HS-27A (cell line): ENCODE results near the gene ZNF556.
A peak's percentile ranks its signal among the peaks of the same experiment; 100 is the strongest.

Source experiments
- DNase-seq: peaks from one replicate; pipeline ENCODE4 v3.0.0-alpha.2; 2012; ENCODE audit warnings: low read depth, missing footprints

The ZNF556 gene

DNA sequence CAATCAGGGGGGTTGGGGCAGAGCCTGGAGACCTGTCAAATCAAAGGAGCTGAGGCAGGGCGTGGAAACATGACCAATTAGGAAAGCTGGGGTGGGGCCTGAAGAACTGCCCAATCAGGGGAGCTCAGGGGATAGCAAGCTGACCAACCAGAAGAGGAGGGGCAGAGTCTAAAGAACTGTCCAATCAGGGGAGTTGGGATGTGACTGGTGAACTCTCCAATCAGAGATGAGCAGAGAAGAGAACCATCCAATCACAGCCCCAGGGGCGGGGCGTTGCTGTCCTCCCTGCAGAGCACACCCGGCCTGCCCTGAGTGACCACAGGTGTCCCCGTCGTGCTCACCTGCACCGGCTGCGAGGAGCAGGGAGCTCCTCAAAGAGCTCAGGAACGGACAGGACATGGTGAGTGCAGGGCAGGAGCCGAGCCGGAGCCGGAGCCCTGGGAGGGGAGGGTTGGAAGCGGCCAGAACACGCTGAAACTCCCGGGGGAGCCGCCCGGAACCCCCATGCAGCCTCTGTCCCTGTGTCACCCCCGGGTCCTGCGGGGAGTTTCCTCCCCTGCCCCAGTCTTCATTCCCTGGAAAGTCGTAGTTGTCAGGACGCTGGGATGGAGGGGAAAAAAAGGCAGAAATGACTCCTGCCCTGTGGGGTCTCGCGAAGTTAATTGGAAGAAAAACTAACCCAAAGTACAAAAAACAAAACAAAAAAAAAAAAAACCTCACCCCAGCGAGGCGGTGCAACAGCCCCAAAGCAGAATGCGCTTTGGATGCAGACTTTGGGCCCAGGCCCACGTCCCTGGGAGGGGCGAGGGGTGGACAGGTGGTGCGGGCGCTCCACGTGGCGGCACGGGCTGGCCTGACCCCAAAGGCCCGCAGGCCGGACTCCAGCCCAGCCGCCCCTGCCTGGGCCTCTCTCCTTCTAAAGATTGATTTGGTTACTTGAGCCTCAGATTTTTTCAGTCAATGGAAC is at the start of gene ZNF556:
Gene ZNF556 (plus strand): TSS at position 311 of the 967 bp plus-strand sequence. CDS start 87 bp downstream, at position 398.
- no peak for DNase-seq

DNA sequence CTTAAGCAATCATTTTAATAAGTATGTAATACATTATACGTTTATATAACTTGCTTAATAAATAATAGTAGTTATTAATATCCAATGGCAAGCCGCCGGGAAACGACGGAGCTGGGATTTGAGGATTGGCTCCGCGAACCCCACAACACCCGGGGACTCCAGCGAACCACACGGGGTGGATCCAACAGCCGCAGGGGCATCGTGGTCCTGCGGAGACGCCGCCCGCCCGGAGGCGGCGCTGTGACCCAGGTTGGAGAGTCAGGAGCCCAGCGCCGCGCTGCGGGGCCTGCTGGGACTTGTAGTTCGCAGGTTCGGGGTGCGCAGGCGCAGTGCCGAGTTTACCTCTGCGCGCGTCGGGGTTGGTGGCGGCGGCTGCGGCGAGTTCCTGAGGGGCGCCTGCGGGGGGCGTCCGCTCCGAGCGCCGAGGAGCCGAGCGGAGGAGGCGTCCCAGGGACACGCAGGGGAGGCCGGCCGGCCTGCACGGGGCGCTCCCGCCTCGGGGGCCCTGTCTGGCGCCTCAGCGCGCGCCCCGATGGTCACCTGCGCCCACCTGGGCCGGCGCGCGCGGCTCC is 47.5 kb upstream of the ZNF556 start, which contains the start of gene ZNF554:
Gene ZNF554 (plus strand): TSS at position 329 of the 572 bp plus-strand sequence. CDS start 204 bp downstream, at position 533.
- DNase-seq = peak; percentile 68

DNA sequence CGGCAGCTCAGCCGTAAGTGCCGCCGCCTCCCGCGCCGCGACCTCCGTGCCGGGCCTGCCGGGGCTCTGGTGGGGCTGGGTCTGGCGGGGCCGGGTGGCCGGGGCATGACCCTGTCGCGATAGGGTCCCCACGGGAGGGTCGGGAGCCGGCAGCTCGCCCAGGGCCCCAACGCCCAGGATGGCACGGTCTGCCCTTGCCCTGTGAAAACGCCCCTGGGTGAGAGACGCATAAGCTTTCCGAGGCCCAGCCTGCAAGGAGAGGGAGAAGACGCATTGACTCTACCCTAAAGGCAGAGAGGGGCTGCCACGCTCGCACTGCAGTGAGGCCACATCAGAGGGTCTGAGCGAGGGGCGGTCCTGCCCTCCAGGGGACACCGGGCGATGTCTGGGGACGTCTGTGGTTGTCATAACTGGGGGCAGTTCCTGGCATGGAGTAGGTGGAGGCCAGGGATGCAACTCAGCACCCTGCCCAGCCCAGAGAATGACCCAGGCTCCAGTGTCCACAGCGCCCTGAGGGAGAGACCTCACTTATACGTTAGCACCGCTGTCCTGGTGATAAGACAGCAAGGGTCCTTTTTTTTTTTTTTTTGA is 46.9 kb upstream of the ZNF556 start:
- no peak for DNase-seq

- no peak for DNase-seq
Measured at GRCh38 chr19:2822846-2823245, 44.3 kb upstream of the ZNF556 start.

DNA sequence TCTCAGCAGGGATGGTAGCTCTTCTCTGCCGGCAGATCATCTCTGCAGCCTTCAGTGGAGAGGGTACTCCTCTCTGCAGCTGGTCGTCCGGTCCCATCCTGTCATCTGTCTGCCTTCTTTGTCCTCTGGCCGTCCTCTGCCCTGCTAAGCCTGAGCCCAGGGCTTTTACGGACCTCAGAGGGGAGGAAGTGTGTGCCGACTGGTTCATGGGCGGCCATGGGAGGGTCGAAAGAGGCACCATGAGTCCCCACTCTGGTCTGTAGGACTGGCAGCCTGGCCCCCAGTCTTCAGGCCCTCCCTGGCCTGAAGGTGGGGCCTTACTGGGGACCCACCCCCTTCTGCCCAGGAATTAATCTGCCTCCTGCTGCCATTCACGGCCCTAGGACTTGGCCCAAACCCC is 43.5 kb upstream of the ZNF556 start:
- DNase-seq = no peak

GRCh38 chr19:2824129-2824528 is 43.0 kb upstream of the ZNF556 start:
- DNase-seq = no peak

- DNase-seq = no peak
Measured at GRCh38 chr19:2827022-2827421, 40.1 kb upstream of the ZNF556 start.

- no peak for DNase-seq
Measured at GRCh38 chr19:2827840-2828489, 39.2 kb upstream of the ZNF556 start.

DNA sequence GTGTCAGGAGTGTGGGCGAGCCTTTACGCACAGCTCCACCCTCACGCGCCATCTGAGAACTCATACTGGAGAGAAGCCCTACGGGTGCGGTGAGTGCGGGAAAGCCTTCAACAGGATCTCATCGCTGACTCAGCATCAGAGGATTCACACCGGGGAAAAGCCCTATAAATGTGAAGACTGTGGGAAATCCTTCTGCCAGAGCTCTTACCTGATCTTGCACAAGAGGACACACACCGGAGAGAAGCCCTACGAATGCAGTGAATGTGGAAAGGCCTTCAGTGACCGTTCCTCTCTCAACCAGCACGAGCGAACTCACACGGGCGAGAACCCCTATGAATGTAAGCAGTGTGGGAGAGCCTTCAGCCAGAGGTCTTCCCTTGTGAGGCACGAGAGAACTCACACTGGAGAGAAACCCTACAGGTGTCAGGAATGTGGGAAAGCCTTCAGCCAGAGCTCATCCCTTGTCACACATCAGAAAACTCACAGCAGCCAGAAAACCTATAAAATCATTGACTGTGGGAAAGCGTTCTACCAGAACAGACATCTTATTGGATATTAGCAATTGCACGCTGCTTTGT is 32.8 kb upstream of the ZNF556 start:
- DNase-seq = no peak

- no peak for DNase-seq
Measured at GRCh38 chr19:2837430-2837829, 29.7 kb upstream of the ZNF556 start.

DNA sequence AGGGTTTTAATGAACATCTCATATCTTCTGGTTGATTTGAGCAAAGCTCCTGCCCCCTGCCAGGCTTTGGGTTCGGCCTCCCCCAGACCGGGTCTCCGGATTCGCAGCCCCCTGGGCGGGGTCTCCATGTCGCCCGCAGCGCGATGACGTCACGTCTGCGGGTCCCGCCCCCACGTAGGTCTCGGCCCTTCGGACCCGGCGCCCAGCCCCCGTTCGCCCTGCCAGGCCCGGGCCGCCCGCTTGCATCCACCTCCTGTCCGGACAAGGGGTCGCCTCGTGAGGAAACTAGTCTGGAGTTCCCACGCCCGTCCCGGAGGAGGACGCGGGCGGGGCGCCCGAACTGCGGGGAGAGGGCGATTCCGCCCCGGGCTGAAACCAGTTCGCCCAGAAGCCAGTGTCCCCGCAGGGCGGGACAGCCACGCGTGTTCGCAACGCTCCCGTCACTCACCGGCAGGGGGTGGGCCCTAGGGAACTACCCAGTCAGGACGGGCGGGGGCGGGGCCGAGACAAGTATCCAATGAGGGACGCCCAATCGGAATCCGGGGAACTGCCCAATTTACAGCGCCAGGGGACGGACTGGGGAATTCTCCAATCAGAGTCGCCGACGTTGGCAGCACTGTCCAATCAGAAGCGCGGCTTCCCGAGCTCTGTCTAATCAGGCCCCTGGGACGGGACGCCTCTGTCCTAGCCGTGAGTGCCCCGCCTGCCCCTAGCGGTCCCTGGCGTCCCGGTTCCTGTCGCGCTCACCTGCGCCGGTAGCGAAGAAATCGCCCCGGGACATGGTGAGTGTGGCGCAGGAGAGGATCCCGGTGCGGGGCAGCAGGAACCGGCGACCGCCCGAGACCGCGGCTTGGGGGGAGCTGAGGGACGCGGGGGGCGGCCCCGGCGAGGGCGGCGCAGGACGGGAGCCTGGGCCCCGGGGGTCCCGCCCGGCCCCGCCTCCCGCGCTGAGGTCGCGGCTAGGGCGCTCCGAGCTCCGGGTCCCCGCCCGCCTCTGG is 26.0 kb upstream of the ZNF556 start, which contains the start of gene ZNF555:
Gene ZNF555 (plus strand): TSS at position 682 of the 998 bp plus-strand sequence. CDS start 98 bp downstream, at position 780.
- DNase-seq = peak; percentile 96

DNA sequence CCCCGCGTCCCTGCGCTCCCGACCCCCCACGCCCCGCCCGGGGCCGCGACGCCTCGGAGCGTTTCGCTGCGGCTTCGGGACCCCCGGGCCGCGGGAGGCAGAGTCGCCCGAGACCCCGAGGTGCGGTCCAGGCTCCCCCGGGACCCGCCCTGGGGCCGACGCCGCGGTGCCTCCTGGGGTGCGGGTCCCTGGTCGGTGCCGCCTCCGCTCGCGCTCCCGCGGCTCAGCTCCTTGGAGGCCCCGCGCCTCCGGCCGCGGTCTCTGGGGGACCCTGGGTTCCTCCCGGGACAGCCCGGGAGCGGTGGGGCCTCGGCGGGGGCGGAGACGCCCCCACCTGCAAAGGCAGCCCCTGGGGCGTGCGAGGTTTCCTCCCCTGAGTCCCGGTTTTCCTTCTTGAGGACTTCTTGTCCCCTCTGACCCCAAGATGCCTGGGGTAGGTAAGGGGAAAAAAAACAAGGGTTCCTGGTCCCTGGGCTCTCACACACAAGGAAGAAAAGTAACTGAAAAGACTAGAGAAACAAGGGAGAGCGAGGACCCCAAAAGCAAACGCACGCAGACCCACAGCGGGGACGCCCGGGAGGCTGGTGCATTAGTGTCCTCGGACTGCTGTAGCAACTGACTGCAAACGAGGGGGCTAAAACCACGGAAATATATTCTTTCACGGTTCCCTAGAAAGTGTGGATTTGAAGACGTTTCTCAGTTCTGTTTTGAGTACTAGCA is 25.1 kb upstream of the ZNF556 start:
- no peak for DNase-seq

- DNase-seq = no peak
Measured at GRCh38 chr19:2845107-2845506, 22.0 kb upstream of the ZNF556 start.

- DNase-seq = no peak
Measured at GRCh38 chr19:2846180-2846894, 20.8 kb upstream of the ZNF556 start.

DNA sequence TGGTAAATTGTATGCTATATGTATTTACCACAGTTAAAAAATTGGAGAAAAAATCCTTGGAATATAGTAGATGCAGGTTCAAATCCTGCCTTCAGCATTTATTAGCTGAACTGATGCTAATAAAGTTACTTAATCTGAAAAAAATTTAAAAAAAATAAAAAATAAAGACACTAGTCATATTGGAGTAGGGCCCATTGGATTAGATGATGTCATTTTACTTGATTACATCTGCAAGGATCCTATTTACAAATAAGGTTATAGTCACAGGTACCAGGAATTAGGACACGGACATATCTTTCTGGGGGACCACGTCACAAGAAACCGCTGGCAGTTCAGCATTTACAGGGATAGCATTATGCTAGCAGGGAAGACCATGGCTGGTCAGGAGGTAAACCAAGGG is 19.6 kb upstream of the ZNF556 start:
- no peak for DNase-seq

GRCh38 chr19:2848616-2849015 is 18.5 kb upstream of the ZNF556 start:
- DNase-seq = no peak

GRCh38 chr19:2850256-2850925 is 16.7 kb upstream of the ZNF556 start:
- DNase-seq = no peak

GRCh38 chr19:2852598-2852997 is 14.5 kb upstream of the ZNF556 start:
- DNase-seq = no peak
